SK-N-SH (cell line): ENCODE measurements around the gene EPHA10. TPM values are rescaled to one million over a fixed set of nuclear protein-coding genes. Genes with fewer than 3 reads are reported as not detected.

Source experiments
- CTCF ChIA-PET: fragments of 300-600, 350-600 bp; formaldehyde crosslinking; extraction: SDS; loops from one replicate; lab custom pipeline; 2021; lab: Yijun Ruan, JAX
- POLR2A ChIA-PET: fragments of 350-600 bp; sonication (Branson Sonifier 250); formaldehyde crosslinking; extraction: SDS; loops from one replicate; lab custom pipeline; 2020; ENCODE audit warnings: antibody characterized with exemption, inconsistent platforms; lab: Yijun Ruan, JAX
- DNase-seq: peaks from one replicate; pipeline ENCODE4 v3.0.0; 2012
- H2AFZ ChIP-seq: fragments of 200-600 bp; sonication (generic); 2 replicates; pipeline ENCODE4 v1.8.1; 2016; ENCODE audit warnings: antibody characterized with exemption, mild to moderate bottlenecking, low read depth
- H3F3A ChIP-seq: fragments of 200-600 bp; sonication (generic); replicated peaks from 2 replicates; pipeline ENCODE3; 2016; ENCODE audit warnings: antibody characterized with exemption, mild to moderate bottlenecking; ENCODE audit not compliant: insufficient read depth
- H3K27ac ChIP-seq, 2 experiments: fragments of 200-500 bp in 1 of 2; fragments of 200-600 bp in 1 of 2; sonication (Bioruptor generic) in 1 of 2; sonication (generic), shearing (Covaris generic) in 1 of 2; 2 replicates each; pipeline versions ENCODE4 v1.5.1 to v1.6.1; 2014 to 2016; ENCODE audit warnings: low read depth in 2 of 2, inconsistent platforms in 1 of 2, low read length in 1 of 2, mild to moderate bottlenecking in 1 of 2, mixed read lengths in 1 of 2
- H3K27me3 ChIP-seq: fragments of 200-600 bp; sonication (generic), shearing (Covaris generic); 2 replicates; pipeline ENCODE4 v1.6.1; 2016; ENCODE audit warnings: mixed run types; ENCODE audit not compliant: insufficient read depth
- H3K36me3 ChIP-seq, 2 experiments: fragments of 200-500 bp in 1 of 2; fragments of 200-600 bp in 1 of 2; sonication (Bioruptor generic) in 1 of 2; sonication (generic) in 1 of 2; replicated peaks in 1 of 2; 2 replicates each; pipeline versions ENCODE3 to v1.5.1; 2014 to 2016; ENCODE audit warnings: low read length in 1 of 2, mild to moderate bottlenecking in 1 of 2; ENCODE audit not compliant: insufficient read depth in 2 of 2, control insufficient read depth in 1 of 2
- H3K4me1 ChIP-seq, 2 experiments: fragments of 200-500 bp in 1 of 2; fragments of 200-600 bp in 1 of 2; sonication (Bioruptor generic) in 1 of 2; sonication (generic), shearing (Covaris generic) in 1 of 2; 2 replicates each; pipeline versions ENCODE4 v1.5.1 to v1.6.1; 2014 to 2016; ENCODE audit warnings: low read depth in 1 of 2, low read length in 1 of 2, mixed run types in 1 of 2; ENCODE audit not compliant: insufficient read depth in 2 of 2, control insufficient read depth in 1 of 2
- H3K4me2 ChIP-seq: fragments of 200-600 bp; sonication (generic), shearing (Covaris generic); 2 replicates; pipeline ENCODE4 v1.6.1; 2017; ENCODE audit warnings: mixed run types
- H3K4me3 ChIP-seq, 2 experiments: fragments of 200-500 bp in 1 of 2; fragments of 200-600 bp in 1 of 2; sonication (Bioruptor generic) in 1 of 2; sonication (generic), shearing (Covaris generic) in 1 of 2; 2 replicates each; pipeline versions ENCODE4 v1.5.1 to v1.8.1; 2014 to 2016; ENCODE audit warnings: low read depth in 2 of 2, inconsistent platforms in 1 of 2, low read length in 1 of 2, mild to moderate bottlenecking in 1 of 2, mixed read lengths in 1 of 2, moderate library complexity in 1 of 2
- H3K79me2 ChIP-seq: fragments of 200-600 bp; sonication (generic); 2 replicates; pipeline ENCODE4 v1.8.1; 2017; ENCODE audit warnings: mild to moderate bottlenecking; ENCODE audit not compliant: insufficient read depth
- H3K9ac ChIP-seq: fragments of 200-600 bp; sonication (generic); 2 replicates; pipeline ENCODE4 v1.6.1; 2017; ENCODE audit warnings: mixed run types
- H3K9me2 ChIP-seq: fragments of 200-600 bp; sonication (generic); 2 replicates; pipeline ENCODE4 v1.6.1; 2017; ENCODE audit warnings: mixed run types
- H3K9me3 ChIP-seq: fragments of 200-600 bp; sonication (generic); 2 replicates; pipeline ENCODE4 v1.6.1; 2017; ENCODE audit warnings: mixed run types, mild to moderate bottlenecking, moderate library complexity
- H4K20me1 ChIP-seq: fragments of 200-600 bp; sonication (generic); 2 replicates; pipeline ENCODE4 v1.6.1; 2017; ENCODE audit warnings: mild to moderate bottlenecking, mixed run types; ENCODE audit not compliant: insufficient read depth
- CHD2 ChIP-seq: fragments of 150-350 bp; IDR thresholded peaks from 2 replicates; pipeline ENCODE4 v1.6.1; 2018; ENCODE audit warnings: low read length; ENCODE audit not compliant: partially characterized antibody
- FOXJ3 ChIP-seq: sonication (generic); formaldehyde crosslinking; IDR thresholded peaks from 2 replicates; pipeline ENCODE4 v1.5.1; 2020; ENCODE audit warnings: mild to moderate bottlenecking, missing genetic modification reagents
- GABPA ChIP-seq: IDR thresholded peaks from 2 replicates; pipeline ENCODE4 v1.4.0; 2012; ENCODE audit warnings: low read depth, mild to moderate bottlenecking
- IRF3 ChIP-seq: fragments of 150-350 bp; IDR thresholded peaks from 2 replicates; pipeline ENCODE4 v1.6.1; 2016; ENCODE audit warnings: mild to moderate bottlenecking, low read depth, low read length
- NFIC ChIP-seq: IDR thresholded peaks from 2 replicates; pipeline ENCODE4 v1.4.0; 2012; ENCODE audit warnings: borderline replicate concordance
- RAD21 ChIP-seq: IDR thresholded peaks from 2 replicates; pipeline ENCODE4 v1.6.1; 2012; ENCODE audit warnings: mild to moderate bottlenecking, low read length
- RFX5 ChIP-seq: IDR thresholded peaks from 2 replicates; pipeline ENCODE4 v1.6.1; 2012; ENCODE audit warnings: mild to moderate bottlenecking, improper control_type of control experiment, low read length
- SMC3 ChIP-seq: IDR thresholded peaks from 2 replicates; pipeline ENCODE4 v1.6.1; 2012; ENCODE audit warnings: low read depth, low read length, improper control_type of control experiment
- USF2 ChIP-seq: fragments of 150-350 bp; IDR thresholded peaks from 2 replicates; pipeline ENCODE4 v1.6.1; 2017; ENCODE audit warnings: antibody characterized with exemption, low read length, low read depth, borderline replicate concordance
- WGBS: methylation state at CpG from one replicate; pipeline ENCODE4 v1.1.6; 2017; ENCODE audit warnings: low lambda C conversion rate; 5-methylcytosine and 5-hydroxymethylcytosine counted together
- polyA plus RNA-seq, 3 experiments: library from polyadenylated mRNA; depleted of rRNA; stranded (reverse); fragments of >200 nt; gene quantifications; 2 replicates each; pipeline ENCODE4 v1.2.3, GENCODE V29; 2012
- TF ChIP-seq, protein P1 (sequence below): IDR thresholded peaks from 2 replicates; pipeline ENCODE4 v1.4.0; 2012; ENCODE audit warnings: low read depth, borderline replicate concordance
- TF ChIP-seq, protein P2 (sequence below): IDR thresholded peaks from 2 replicates; pipeline ENCODE4; 2012
- TF ChIP-seq, protein P3 (sequence below): fragments of 200-600 bp; sonication (generic); IDR thresholded peaks from 2 replicates; pipeline ENCODE4 v1.6.1; 2017; ENCODE audit warnings: antibody characterized with exemption, mild to moderate bottlenecking, moderate library complexity

The EPHA10 gene
- polyA plus RNA-seq, 1 of the 3 experiments (the other 2 are of a cell fraction): 0.05 TPM

DNA sequence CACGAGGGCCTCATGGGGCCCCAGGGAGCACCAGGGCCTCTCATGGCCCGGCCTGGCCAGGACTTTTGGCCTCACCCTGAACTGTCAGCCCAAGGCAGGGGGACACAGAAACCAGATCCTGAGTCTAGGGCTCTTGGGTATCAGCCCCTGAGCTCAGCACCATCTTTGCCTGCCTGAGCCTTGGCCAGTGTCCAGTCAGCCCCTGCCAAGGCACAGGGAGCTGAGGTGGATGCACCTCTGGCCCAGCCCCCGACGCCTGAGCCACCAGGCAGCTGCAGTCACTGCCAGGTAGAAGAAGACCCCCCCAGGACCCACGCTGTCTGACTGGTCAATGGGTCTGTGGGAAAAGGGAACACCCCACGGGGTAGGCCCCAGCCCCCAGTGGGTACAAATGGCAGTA lies 47.3 kb downstream of the EPHA10 start:
- Histone ChIP-seq H3K9me2 (no peaks in the 10 kb centered on the region), H3K27ac (no peak overlapping the region), H3K79me2 (no peaks in the 10 kb centered on the region), H3K36me3 (no peaks in the 10 kb centered on the region), H3K4me1 (no peaks in the 10 kb centered on the region), H3F3A (no peaks in the 10 kb centered on the region), H4K20me1 (no peaks in the 10 kb centered on the region), H3K4me3 (no peak overlapping the region), H2AFZ (no peak overlapping the region), H3K9me3 (no peaks in the 10 kb centered on the region), H3K9ac (no peak overlapping the region), H3K27me3 (no peaks in the 10 kb centered on the region), H3K4me2 (no peak overlapping the region)
- CTCF ChIA-PET: interaction anchor here (0.9 to 1.2 kb wide), 3 partner anchors 35 to 204 kb away, joined by 3 to 4 read pairs (median 3); partner anchors contain the start of gene MEAF6
- DNase-seq: no peak
- TF ChIP-seq, protein P1, sequence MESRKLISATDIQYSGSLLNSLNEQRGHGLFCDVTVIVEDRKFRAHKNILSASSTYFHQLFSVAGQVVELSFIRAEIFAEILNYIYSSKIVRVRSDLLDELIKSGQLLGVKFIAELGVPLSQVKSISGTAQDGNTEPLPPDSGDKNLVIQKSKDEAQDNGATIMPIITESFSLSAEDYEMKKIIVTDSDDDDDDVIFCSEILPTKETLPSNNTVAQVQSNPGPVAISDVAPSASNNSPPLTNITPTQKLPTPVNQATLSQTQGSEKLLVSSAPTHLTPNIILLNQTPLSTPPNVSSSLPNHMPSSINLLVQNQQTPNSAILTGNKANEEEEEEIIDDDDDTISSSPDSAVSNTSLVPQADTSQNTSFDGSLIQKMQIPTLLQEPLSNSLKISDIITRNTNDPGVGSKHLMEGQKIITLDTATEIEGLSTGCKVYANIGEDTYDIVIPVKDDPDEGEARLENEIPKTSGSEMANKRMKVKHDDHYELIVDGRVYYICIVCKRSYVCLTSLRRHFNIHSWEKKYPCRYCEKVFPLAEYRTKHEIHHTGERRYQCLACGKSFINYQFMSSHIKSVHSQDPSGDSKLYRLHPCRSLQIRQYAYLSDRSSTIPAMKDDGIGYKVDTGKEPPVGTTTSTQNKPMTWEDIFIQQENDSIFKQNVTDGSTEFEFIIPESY: no peak
- TF ChIP-seq, protein P2, sequence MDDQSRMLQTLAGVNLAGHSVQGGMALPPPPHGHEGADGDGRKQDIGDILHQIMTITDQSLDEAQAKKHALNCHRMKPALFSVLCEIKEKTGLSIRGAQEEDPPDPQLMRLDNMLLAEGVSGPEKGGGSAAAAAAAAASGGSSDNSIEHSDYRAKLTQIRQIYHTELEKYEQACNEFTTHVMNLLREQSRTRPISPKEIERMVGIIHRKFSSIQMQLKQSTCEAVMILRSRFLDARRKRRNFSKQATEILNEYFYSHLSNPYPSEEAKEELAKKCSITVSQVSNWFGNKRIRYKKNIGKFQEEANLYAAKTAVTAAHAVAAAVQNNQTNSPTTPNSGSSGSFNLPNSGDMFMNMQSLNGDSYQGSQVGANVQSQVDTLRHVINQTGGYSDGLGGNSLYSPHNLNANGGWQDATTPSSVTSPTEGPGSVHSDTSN: no peak
- TF ChIP-seq RFX5 (no peak), CHD2 (no peak), RAD21 (no peak), IRF3 (no peak), FOXJ3 (CRISPR knock-in tag) (no peak), USF2 (no peak), NFIC (no peak), GABPA (no peak), SMC3 (no peak)
- TF ChIP-seq, protein P3, sequence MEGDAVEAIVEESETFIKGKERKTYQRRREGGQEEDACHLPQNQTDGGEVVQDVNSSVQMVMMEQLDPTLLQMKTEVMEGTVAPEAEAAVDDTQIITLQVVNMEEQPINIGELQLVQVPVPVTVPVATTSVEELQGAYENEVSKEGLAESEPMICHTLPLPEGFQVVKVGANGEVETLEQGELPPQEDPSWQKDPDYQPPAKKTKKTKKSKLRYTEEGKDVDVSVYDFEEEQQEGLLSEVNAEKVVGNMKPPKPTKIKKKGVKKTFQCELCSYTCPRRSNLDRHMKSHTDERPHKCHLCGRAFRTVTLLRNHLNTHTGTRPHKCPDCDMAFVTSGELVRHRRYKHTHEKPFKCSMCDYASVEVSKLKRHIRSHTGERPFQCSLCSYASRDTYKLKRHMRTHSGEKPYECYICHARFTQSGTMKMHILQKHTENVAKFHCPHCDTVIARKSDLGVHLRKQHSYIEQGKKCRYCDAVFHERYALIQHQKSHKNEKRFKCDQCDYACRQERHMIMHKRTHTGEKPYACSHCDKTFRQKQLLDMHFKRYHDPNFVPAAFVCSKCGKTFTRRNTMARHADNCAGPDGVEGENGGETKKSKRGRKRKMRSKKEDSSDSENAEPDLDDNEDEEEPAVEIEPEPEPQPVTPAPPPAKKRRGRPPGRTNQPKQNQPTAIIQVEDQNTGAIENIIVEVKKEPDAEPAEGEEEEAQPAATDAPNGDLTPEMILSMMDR: no peak
- POLR2A ChIA-PET: no interaction called here
- no CpG with 5 or more reads among the region's 6 CpGs for WGBS
